Lower leg skin (tissue), 3 donors: ENCODE measurements around the gene SLC45A2.

ENCODE experiments used
- POLR2A ChIP-seq, 2 donors: fragments of 450-650 bp; IDR thresholded peaks; one replicate each; pipeline ENCODE4 v1.6.1; 2016 to 2017; ENCODE audit warnings: antibody characterized with exemption in 2 of 2, mild to moderate bottlenecking in 1 of 2, moderate library complexity in 1 of 2
- TF ChIP-seq, protein P1 (sequence below), 3 donors: fragments of 450-650 bp; IDR thresholded peaks; one replicate each; pipeline ENCODE4 v1.5.1; 2016; ENCODE audit warnings: antibody characterized with exemption in 3 of 3, mild to moderate bottlenecking in 3 of 3, moderate library complexity in 2 of 3

- no peak for TF ChIP-seq POLR2A (IDR thresholded peaks at IDR 0.05)
- TF ChIP-seq, protein P1, sequence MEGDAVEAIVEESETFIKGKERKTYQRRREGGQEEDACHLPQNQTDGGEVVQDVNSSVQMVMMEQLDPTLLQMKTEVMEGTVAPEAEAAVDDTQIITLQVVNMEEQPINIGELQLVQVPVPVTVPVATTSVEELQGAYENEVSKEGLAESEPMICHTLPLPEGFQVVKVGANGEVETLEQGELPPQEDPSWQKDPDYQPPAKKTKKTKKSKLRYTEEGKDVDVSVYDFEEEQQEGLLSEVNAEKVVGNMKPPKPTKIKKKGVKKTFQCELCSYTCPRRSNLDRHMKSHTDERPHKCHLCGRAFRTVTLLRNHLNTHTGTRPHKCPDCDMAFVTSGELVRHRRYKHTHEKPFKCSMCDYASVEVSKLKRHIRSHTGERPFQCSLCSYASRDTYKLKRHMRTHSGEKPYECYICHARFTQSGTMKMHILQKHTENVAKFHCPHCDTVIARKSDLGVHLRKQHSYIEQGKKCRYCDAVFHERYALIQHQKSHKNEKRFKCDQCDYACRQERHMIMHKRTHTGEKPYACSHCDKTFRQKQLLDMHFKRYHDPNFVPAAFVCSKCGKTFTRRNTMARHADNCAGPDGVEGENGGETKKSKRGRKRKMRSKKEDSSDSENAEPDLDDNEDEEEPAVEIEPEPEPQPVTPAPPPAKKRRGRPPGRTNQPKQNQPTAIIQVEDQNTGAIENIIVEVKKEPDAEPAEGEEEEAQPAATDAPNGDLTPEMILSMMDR (IDR thresholded peaks at IDR 0.05): no peak
Observed at GRCh38 chr5:34030048-34030447, 45.6 kb upstream of the SLC45A2 start.
